Stimulated activated naive CD4-positive, alpha-beta T cell treated with Interleukin-2 at 50 U/mL for 16 hours (primary cell): ENCODE data around the gene PICALM.
"Not testable (repeated sequence)": the region's sequence is repeated elsewhere in the genome, so short reads cannot be mapped to it uniquely, and the experiment has no call there.

ENCODE experiments used
- DNase-seq: peaks from one replicate; lab custom pipeline; 2025; lab: John Stamatoyannopoulos, UW

The PICALM gene

GRCh38 chr11:85976525-85976924, 92.4 kb downstream of the PICALM start:
- DNase-seq, result no peak

- DNase-seq, result no peak
Observed at GRCh38 chr11:85974122-85974521, 94.8 kb downstream of the PICALM start.

GRCh38 chr11:85970593-85970992, 98.3 kb downstream of the PICALM start:
- DNase-seq, result no peak

- no peak for DNase-seq
Observed at GRCh38 chr11:85967457-85967856, 101.4 kb downstream of the PICALM start.

- no peak for DNase-seq
Observed at GRCh38 chr11:85965202-85965601, 103.7 kb downstream of the PICALM start.

GRCh38 chr11:85961930-85962363, 106.9 kb downstream of the PICALM start:
- no peak for DNase-seq

GRCh38 chr11:85961130-85961529, 107.8 kb downstream of the PICALM start:
- no peak for DNase-seq

GRCh38 chr11:85960678-85961077, 108.2 kb downstream of the PICALM start:
- no peak for DNase-seq

- DNase-seq, result no peak
Observed at GRCh38 chr11:85955531-85955930, 113.4 kb downstream of the PICALM start.

- DNase-seq, result no peak
Observed at GRCh38 chr11:85953491-85954143, 115.3 kb downstream of the PICALM start.

GRCh38 chr11:85952108-85952485, 116.8 kb downstream of the PICALM start:
- not testable (repeated sequence) for DNase-seq

GRCh38 chr11:85951428-85952107, 117.3 kb downstream of the PICALM start:
- DNase-seq, result no peak

- DNase-seq, result no peak
Observed at GRCh38 chr11:85951049-85951405, 117.9 kb downstream of the PICALM start.

- DNase-seq, result no peak
Observed at GRCh38 chr11:85950317-85951048, 118.4 kb downstream of the PICALM start.

- DNase-seq, result no peak
Observed at GRCh38 chr11:85949798-85950197, 119.1 kb downstream of the PICALM start.

- no peak for DNase-seq
Observed at GRCh38 chr11:85948884-85949283, 120.0 kb downstream of the PICALM start.

GRCh38 chr11:85947431-85948272, 121.2 kb downstream of the PICALM start:
- no peak for DNase-seq

GRCh38 chr11:85946221-85946620, 122.7 kb downstream of the PICALM start:
- DNase-seq, result no peak

- DNase-seq, result no peak
Observed at GRCh38 chr11:85945788-85946187, 123.1 kb downstream of the PICALM start.

- no peak for DNase-seq
Observed at GRCh38 chr11:85945296-85945695, 123.6 kb downstream of the PICALM start.

GRCh38 chr11:85941380-85941973, 127.4 kb downstream of the PICALM start:
- DNase-seq, result no peak
